ENCODE measurements around the gene PJVK. TPM values are rescaled to one million over a fixed set of nuclear protein-coding genes. Genes with fewer than 3 reads are reported as not detected.

Gene PJVK
- total and polyA plus RNA-seq, 9 of the 15 experiments (the other 6 are each of a cell fraction or from before 2014, with no cell fraction given) = 0.11 to 1.5 (median 0.73) TPM

GRCh38 chr2:178401994-178402437, 49.2 kb upstream of the PJVK start (continued):
- peak; percentile 67 for TF ChIP-seq FOXM1 (IDR thresholded peaks at IDR 0.05; ENCODE audit: low read depth)
- no peak for TF ChIP-seq FOXM1 (CRISPR knock-in tag; IDR thresholded peaks at IDR 0.05; ENCODE audit: low read depth)
- TF ChIP-seq STAT5A (IDR thresholded peaks at IDR 0.05; ENCODE audit: borderline replicate concordance, low read length) = peak; percentile 79
- TF ChIP-seq NBN (IDR thresholded peaks at IDR 0.05; ENCODE audit: low read depth) = peak; percentile 62; the same call in 1 of the 2 replicates
- no peak for TF ChIP-seq ESRRA (IDR thresholded peaks at IDR 0.05; ENCODE audit: borderline replicate concordance, low read depth)
- TF ChIP-seq, protein P1, sequence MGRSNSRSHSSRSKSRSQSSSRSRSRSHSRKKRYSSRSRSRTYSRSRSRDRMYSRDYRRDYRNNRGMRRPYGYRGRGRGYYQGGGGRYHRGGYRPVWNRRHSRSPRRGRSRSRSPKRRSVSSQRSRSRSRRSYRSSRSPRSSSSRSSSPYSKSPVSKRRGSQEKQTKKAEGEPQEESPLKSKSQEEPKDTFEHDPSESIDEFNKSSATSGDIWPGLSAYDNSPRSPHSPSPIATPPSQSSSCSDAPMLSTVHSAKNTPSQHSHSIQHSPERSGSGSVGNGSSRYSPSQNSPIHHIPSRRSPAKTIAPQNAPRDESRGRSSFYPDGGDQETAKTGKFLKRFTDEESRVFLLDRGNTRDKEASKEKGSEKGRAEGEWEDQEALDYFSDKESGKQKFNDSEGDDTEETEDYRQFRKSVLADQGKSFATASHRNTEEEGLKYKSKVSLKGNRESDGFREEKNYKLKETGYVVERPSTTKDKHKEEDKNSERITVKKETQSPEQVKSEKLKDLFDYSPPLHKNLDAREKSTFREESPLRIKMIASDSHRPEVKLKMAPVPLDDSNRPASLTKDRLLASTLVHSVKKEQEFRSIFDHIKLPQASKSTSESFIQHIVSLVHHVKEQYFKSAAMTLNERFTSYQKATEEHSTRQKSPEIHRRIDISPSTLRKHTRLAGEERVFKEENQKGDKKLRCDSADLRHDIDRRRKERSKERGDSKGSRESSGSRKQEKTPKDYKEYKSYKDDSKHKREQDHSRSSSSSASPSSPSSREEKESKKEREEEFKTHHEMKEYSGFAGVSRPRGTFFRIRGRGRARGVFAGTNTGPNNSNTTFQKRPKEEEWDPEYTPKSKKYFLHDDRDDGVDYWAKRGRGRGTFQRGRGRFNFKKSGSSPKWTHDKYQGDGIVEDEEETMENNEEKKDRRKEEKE (IDR thresholded peaks at IDR 0.05; ENCODE audit: borderline replicate concordance in 1 of 2, control insufficient read depth in 1 of 2, low read depth in 2 of 2, low read length in 1 of 2) = 0 out of 4 replicates have a peak, but pooled peaks of 1 of the 2 experiments have one; percentile 58
- TF ChIP-seq ZBTB7A (IDR thresholded peaks at IDR 0.05; ENCODE audit: borderline replicate concordance, control insufficient read depth, low read depth, low read length) = no peak
- peak; percentile 94 for TF ChIP-seq MEIS2 (IDR thresholded peaks at IDR 0.05; ENCODE audit: partially characterized antibody)
- no peak for TF ChIP-seq MCM2 (IDR thresholded peaks at IDR 0.05; ENCODE audit: low read depth)
- TF ChIP-seq, protein P2, sequence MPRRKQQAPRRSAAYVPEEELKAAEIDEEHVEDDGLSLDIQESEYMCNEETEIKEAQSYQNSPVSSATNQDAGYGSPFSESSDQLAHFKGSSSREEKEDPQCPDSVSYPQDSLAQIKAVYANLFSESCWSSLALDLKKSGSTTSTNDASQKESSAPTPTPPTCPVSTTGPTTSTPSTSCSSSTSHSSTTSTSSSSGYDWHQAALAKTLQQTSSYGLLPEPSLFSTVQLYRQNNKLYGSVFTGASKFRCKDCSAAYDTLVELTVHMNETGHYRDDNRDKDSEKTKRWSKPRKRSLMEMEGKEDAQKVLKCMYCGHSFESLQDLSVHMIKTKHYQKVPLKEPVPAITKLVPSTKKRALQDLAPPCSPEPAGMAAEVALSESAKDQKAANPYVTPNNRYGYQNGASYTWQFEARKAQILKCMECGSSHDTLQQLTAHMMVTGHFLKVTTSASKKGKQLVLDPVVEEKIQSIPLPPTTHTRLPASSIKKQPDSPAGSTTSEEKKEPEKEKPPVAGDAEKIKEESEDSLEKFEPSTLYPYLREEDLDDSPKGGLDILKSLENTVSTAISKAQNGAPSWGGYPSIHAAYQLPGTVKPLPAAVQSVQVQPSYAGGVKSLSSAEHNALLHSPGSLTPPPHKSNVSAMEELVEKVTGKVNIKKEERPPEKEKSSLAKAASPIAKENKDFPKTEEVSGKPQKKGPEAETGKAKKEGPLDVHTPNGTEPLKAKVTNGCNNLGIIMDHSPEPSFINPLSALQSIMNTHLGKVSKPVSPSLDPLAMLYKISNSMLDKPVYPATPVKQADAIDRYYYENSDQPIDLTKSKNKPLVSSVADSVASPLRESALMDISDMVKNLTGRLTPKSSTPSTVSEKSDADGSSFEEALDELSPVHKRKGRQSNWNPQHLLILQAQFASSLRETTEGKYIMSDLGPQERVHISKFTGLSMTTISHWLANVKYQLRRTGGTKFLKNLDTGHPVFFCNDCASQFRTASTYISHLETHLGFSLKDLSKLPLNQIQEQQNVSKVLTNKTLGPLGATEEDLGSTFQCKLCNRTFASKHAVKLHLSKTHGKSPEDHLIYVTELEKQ (CRISPR knock-in tag; IDR thresholded peaks at IDR 0.05) = no peak
- TF ChIP-seq TAF1 (IDR thresholded peaks at IDR 0.05; ENCODE audit: control insufficient read depth, extremely low read depth, insufficient read depth, low read length, severe bottlenecking) = no peak
- TF ChIP-seq CEBPB (tag; IDR thresholded peaks at IDR 0.05) = peak; percentile 59
- TF ChIP-seq CBFA2T3 (IDR thresholded peaks at IDR 0.05) = peak; percentile 96
- TF ChIP-seq RREB1 (CRISPR knock-in tag; IDR thresholded peaks at IDR 0.05) = no peak
- peak; percentile 62 for TF ChIP-seq HES1 (IDR thresholded peaks at IDR 0.05; ENCODE audit: low read depth)

Measured in K562 (cell line).